HG03159 (cell line): Measurements from ENCODE around the gene SMS.

Experiments used
- ATAC-seq: cut with Tn5 transposase; IDR thresholded peaks from one replicate; pipeline ENCODE4 v1.9.1; 2021; ENCODE audit warnings: mild to moderate bottlenecking, moderate library complexity; ENCODE audit not compliant: unreplicated experiment

SMS gene

DNA sequence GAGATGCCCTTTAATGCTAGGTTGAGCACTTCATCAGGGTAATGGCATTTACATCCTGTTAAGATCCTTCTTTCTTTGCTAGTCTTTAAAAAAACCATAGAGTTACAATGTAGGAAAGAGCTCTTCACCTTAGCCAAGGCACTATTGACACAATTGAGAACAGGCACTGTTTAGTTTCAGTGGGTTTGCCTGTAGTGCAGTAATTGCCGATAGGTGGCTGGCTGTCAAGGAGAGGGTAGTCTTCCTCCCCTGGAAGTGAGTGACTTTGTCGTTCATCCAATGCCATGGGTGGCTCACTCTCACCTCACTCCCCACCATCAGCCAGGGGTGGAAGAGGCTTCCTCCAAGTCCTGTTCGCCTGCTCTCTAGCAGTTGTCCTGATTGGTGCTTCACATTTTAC lies 34.7 kb downstream of the SMS start:
- ATAC-seq = no peak

DNA sequence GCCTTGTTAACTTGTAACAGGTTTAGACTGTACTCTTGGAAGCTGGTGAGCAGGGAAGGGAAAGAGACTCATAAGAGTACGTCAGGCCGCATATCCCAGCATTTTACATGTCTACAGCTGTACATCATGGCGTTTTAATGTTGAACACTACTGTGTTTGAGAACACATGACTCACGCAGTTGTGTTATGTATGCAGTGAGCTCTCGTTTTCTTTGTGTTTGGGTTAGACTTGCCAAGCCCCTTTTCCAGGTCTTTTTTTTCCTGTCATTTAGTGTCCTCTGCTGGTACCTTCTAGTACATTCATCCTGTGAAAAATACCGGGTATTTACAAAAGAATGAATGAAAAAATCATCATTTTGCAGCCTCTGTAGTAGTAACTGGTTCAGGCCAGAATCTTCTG lies 35.3 kb downstream of the SMS start:
- no peak for ATAC-seq

DNA sequence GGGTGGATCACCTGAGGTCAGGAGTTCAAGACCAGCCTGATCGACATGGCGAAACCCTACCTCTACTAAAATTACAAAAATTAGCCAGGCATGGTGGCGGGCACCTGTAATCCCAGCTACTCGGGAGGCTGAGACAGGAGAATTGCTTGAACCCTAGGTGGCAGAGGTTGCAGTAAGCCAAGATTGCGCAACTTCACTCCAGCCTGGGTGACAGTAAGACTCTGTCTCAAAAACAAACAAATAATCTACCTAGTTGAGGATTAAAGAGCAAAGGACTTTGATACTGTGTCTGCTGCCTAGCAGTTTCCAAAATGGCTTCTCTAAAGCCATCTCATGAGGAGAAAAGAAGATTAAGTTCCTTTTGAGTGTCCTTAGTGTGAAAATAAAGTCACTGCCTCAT lies 37.8 kb downstream of the SMS start:
- no peak for ATAC-seq

DNA sequence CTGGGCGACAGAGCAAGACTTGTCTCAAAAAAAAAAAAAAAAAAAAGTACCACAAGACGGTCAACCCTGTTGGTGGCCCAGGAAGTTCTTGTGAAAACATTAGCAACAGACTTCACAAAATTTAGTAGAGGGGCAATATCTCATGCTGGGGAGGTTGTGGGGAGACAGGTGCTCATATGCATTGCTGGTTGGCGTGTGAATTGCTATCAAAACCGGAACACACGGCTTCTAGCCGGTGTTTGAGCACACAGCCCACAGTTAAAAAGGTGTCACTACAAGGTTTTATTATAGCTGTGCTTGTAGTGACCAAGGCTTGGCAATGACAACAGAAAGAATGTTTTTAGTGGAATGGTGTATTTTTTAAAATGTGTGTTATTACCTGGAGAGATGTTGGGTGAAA lies 41.8 kb downstream of the SMS start:
- ATAC-seq = no peak

DNA sequence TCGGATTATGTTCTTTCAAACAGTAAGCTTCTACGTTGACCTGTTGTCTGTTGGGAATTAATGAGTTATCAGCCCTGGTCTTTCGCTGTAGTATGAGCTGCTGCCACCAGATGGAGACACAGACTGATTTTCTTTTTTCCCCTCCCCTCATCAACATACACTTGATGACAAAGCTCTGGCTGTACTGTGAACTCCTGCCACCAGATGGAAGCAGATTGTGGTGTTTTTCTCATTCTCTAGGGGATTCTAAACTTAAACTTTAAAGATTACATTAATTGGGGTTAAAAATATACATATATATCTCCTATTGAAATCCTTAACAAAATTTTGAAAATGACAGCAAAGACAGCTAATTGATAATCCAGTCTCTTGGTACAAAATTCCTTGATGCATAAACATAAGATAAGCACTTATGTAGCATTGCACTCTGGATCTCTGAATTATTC lies 44.8 kb downstream of the SMS start:
- peak; percentile 96 for ATAC-seq

DNA sequence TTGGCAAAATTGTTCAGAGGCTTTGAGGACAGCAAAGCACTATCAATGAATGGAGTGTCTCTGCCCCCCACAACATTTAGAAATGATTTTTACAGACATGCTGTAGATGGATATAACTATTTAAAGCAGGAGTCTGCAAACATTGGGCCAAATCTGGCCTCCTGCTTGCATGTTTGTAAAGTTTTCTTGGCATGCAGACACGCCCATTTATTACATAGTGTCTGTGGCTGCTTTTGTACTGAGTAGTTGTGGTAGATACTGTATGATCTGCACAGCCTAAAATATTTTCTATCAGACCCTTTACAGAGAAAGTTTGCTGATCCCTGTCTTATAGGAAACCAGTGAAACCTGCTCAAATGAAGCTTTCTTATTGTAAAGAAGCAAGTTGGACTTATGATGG lies 46.1 kb downstream of the SMS start:
- ATAC-seq = no peak

DNA sequence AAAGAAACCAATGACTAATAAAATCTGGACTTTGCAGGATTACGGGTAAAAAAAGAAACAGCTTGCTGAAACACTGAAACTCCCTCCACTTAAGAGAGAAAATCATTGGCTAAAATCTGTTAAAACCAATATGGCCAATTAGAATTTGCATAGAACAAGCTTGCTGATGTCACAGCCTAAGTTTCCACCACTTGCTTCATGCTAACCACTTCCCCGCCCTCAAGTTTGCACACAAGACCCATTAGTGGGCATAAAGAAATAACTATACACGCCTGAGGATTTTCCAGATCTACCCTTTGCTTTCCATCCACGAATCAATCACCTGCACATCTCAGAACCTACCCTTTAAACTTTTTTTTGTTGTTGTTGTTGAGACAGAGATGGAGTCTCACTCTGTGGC lies 48.9 kb downstream of the SMS start:
- ATAC-seq = peak; percentile 26

DNA sequence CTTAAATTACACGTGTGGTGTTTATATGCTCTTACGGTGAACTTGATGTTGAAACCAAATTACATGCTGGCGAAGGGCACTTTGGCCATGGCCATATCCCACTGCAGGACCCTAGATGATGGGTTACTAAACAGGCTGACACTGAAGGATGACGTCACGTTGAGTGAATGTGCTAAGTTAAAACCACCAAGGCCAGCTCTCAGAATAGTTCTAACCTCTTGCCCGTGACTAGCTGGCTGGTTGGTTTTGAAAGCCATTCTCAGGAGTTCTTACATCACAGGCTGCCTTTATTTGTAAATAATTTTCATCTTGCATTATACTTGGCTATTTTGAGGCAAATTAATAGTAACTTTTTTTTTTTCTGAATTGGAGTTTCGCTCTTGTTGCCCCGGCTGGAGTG lies 50.3 kb downstream of the SMS start:
- ATAC-seq = no peak

DNA sequence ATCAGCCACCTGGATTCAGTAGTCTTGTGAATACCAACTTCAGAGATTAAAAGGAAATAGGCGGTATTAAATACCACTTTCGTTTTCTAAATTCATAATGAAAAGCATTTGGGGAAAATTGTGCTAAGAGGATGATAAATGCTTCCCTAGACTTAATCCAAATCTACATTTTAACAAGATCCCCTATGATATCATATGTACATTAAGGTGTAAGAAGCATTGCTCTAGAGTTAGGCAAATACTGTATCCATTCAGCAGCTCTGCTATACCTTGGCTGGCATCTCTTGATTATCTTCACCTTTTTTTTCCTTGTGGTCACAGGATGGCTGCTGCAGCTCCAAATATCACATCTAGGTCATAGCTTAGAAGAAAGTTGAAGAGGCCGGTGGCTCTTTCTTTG lies 51.0 kb downstream of the SMS start:
- ATAC-seq = no peak

DNA sequence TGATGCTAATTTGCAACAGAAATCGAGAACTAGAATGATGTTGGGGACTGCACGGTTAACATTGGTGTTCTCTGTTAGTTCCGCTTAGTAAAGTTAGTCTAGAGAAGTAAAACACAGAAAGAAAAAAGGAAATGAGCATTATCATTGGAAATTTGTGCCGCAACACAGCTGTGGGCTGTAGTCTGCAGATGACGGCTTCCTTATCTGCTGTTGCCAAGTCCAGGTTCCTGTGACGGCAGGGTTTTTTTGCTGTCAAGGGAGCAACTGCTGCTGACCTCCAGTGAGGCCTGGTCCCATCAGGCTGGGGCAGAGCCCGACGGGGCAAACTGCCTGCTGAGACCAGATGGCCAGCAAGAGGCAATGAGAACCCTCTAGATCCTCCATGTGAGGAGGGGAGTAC lies 52.8 kb downstream of the SMS start:
- ATAC-seq = peak; percentile 86

DNA sequence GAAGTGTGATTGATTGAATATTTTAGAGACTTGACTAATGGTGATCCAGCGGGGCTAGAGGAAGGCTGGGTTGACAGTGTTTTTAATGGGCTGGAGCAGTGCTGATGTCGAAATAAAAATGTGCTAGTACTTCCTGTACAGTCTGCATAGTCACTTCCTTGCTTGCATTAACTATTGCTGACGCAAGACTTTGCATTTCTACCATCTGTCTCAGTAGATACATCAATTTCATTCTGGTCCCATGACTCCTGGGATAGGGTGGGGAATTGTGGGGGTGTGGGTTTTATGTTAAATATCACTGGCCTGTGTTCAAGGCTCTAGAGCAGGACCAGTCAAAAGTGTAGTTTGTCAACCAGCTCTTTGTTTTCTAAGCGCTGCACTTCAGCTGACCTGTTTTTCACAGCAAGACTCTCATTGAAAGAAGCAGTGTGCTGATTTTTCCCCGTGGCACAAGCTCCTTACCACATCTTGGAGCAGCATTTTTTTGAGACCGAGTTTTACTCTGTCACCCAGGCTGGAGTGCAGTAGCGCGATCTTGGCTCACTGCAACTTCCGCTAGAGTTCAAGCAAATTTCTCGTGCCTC lies 56.5 kb downstream of the SMS start:
- no peak for ATAC-seq

DNA sequence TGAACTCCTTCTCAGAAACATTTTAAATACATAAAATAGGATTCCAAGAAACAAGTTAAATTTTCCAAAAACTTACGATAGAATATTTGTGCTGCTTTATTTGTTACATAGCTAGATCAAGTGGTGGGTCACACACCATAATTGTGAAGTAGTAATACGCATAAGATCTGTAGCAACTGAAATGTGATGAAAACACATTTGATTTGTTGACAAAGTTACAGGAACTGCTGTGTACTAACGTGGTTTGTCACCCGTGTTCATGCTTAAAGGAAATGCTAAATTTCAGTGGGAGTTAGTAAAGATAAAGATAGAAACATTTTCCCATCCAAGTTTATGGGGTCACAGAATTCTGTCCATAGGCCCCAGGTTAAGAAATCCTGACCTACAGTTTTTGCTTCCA lies 57.5 kb downstream of the SMS start:
- ATAC-seq = no peak

DNA sequence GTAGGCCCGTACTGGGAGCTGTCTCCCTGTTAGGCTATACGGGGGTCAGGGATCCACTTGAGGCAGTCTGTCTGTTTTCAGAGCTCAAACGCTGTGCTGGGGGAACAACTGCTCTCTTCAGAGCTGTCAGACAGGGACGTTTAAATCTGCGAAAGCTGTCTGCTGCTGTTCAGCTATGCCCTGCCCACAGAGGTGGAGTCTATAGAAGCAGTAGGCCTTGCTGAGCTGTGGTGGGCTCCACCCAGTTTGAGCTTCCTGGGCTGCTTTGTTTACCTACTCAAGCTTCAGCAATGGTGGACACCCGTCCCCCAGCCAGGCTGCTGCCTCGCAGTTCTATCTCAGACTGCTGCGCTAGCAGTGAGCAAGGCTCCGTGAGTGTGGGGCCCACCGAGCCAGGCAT lies 64.4 kb downstream of the SMS start:
- ATAC-seq = no peak

DNA sequence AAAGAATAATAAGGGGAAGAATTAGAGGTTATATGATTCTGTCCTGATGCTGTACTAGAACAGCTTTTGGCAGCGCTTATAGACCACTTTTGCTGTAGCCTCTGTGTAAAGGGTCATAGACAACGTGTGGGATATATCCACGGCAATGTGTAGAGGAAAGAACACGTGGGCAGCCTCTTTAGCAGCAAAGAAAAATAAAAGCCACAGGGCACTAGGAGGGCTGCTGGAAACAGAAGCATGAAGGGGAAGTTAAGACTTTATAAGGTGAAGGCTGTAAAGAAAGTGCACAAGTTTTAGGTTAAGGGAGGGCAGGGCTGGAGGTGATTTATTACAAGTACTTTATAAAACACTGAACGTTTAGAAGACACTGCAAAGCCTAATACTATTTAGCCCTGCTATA lies 71.5 kb downstream of the SMS start:
- no peak for ATAC-seq

DNA sequence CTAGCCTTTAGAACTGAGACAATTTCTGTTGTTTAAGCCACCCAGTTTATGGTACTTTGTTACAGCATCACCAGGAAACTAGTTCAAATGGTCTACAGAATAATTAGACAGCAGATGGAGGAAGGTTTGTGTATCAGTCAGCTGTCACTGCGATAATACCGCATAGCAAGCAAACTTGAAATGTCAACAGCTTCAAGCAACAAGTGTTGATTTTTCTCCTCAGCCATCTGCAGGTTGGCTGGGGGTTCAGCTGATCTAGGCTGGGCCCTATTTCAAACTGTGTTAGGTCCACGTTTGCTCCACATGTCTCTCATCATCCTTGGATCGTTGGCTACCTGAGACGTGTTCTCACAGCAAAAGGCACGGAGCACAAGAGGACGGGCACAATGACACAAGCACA lies 72.4 kb downstream of the SMS start:
- ATAC-seq = no peak

DNA sequence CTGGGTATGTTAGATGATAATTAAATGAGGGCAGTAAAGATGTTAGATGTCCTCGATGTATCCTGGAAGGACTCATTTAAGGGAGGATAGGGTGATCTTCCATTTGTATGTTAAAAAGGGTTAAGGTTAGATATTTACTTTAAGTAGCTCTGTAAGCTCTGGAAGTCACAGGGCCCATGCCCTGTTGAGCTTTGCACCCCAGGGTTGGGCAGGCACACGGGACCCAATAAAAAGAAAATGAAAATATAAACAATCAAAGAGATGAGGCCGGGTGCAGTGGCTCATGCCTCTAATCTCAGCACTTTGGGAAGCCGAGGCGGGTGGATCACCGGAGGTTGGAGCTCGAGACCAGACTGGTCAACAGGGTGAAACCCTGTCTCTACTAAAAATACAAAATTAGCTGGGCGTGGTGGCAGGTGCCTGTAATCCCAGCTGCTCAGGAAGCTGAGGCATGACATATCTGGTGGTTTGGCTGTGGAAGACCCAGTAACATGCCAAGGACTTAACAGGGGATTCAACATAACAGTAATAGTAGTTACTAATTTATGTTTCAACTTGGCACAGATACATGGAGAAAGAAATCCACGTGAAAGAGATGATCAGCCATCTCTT lies 74.7 kb downstream of the SMS start:
- no peak for ATAC-seq

DNA sequence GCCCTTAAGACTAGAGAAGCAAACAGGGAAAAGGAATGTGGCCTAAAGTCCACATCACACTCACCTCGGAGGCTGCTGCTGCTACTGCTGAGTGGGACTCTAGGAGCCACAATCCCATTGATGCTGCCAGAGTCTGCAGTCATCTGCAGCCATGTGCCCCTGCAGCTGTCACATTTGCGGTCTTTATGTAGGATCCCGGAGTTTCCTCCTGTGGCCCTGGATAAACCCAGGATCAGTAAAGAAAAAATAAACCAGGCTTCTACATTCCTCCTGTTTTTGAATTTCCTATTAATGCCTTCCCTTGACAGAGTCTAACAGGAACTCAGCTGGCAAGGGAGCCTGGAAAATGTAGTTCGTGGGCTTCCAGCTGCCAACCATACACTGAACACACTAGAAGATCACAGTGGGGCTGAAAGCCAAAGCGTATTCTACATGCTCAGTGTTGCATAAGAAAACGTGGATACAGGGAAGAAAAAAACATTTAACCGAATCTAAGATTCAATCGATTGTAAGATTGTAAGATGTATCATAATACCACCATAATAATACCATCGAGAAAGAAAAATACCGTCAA lies 81.3 kb downstream of the SMS start:
- no peak for ATAC-seq

DNA sequence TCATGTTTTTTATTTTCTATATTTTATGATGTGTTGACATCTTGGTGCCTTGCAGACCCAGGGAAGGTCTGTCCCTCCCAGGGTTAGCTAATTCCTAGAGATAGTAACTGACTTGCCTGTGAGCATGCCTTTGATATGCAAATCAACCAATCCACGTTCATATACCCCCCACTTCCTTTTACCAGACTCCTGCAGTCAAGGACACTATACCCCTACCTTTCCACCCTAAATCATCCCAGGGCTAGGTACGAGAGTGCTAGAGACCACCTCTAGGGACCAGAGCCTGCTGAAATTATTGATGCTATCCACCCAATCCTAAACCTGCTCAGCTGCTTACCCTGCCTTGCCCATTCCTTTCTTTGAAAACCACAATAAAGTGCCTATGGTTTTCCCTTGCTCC lies 84.1 kb downstream of the SMS start:
- no peak for ATAC-seq

DNA sequence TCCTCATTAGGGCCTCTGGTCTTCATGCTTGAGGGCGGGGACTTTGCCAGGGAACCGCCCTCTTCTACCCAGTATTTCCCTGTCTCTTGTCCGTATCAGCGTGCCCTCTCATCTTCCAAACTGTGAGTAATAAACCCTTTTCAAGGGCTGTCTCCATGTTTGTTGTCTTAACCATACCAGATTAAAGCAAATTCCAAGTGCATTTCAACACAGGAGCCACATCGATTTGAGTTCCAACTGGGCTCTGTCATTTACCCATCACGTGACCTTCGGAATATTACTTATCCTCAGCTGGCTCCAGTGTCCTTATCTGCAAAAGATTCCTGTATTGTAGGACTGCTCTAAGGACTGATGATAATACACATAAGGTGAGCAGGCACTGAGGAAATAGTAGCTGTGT lies 85.2 kb downstream of the SMS start:
- ATAC-seq = no peak

DNA sequence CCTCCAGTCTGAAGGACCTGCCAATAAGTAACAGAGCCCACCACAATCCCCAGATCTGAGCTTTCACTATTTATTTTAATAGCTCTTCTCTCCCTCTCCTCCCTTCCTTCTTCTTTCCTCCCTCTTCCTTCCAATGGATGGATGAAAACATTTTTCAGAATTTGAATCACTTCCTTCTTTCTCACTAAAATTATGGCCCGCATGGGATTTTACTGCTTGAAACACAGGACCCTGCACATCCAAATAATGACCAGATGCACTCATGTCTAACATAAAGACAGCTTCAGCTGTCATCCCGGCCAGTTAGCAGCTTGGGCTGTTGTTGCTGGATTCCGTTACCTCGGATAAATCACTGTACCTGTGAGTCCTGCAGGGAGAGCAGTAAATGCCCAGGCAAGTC lies 86.2 kb downstream of the SMS start:
- ATAC-seq = no peak

DNA sequence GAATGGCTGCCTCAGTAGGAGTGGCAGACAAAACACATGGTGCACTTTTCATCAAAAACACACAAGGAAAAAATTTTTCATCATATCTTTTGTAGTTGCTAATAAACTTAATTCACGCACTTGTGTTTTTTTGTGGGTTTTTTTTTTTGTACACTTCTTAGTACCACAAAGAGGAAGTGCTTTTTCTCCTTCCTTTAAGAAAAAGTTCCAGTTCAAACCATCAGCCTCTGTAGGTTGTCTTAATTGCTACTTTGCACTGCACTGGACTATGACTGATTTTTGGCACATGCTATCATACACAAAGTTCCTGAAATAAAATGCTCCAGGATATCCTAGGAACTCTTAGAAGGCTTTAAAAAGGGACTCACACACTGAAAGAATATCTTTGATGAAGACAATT lies 91.6 kb downstream of the SMS start, which contains the start of gene PHEX:
TSS of gene PHEX (plus strand) at position 242 of the 400 bp plus-strand sequence. CDS start 681 bp downstream, outside the sequence.
- ATAC-seq = no peak

DNA sequence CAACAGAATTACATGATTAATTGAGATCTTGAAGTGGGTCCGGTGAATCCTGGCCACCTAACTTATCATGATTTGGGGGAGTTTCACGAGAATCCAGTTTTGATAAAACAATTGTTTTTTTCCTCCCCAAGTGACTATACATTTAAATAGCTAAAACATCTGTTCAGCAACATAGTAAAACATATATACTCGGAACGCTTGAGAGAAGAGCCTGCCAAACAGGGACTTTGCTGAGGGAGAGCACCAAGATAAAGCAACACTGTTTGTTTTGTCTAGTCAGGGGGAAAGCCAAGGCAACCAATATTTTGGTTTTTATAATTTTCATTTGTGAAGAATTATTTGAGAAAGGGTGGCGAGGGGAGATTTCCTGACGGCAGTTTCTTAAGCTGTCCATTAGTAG lies 92.0 kb downstream of the SMS start:
- no peak for ATAC-seq

DNA sequence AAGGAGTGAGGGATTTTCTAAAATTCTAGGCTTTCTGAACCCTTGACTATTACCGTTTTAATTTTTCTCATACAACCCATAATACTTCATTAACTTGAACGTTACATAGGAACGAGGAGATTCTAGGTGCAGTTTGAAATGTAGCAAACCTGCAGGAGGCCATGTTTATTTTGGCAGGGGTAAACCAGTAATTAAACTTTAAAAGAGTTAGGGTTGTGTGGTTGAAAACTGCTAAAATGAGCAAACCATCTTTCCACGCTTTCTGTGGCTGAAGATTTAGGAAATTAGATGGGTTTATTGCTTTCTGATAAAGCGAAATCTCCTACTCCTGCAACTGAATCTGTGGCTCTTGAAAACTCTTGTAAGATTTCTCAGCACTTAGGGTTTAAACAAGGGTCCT lies 93.3 kb downstream of the SMS start:
- ATAC-seq = no peak
